Loucy (cell line): ENCODE results near the gene PUM1.

Source experiments
- H2AFZ ChIP-seq: fragments of 200-600 bp; sonication (generic); 2 replicates; pipeline ENCODE4 v1.6.0; 2016; ENCODE audit warnings: antibody characterized with exemption, mild to moderate bottlenecking, low read length, moderate library complexity
- H3F3A ChIP-seq: fragments of 200-600 bp; 2 replicates; pipeline ENCODE4 v1.6.0; 2016; ENCODE audit warnings: antibody characterized with exemption, low read depth, mild to moderate bottlenecking
- H3K27me3 ChIP-seq: fragments of 200-600 bp; sonication (generic); 2 replicates; pipeline ENCODE4 v1.6.1; 2014; ENCODE audit warnings: low read length, mild to moderate bottlenecking; ENCODE audit not compliant: insufficient read depth, poor library complexity, severe bottlenecking
- H3K36me3 ChIP-seq: fragments of 200-600 bp; sonication (generic); 2 replicates; pipeline ENCODE4 v1.6.1; 2016; ENCODE audit warnings: low read length; ENCODE audit not compliant: insufficient read depth
- H3K4me1 ChIP-seq: fragments of 200-600 bp; sonication (generic); 2 replicates; pipeline ENCODE4 v1.5.1; 2014; ENCODE audit warnings: low read length, mild to moderate bottlenecking; ENCODE audit not compliant: insufficient read depth, poor library complexity, severe bottlenecking
- H3K4me2 ChIP-seq: fragments of 200-600 bp; sonication (generic); 2 replicates; pipeline ENCODE4 v1.6.0; 2014; ENCODE audit warnings: antibody characterized with exemption, low read length, low read depth, mild to moderate bottlenecking; ENCODE audit not compliant: poor library complexity, severe bottlenecking
- H3K4me3 ChIP-seq: fragments of 200-600 bp; sonication (generic); 2 replicates; pipeline ENCODE4 v1.5.1; 2014; ENCODE audit warnings: low read length, mild to moderate bottlenecking, mixed read lengths; ENCODE audit not compliant: poor library complexity, severe bottlenecking
- H3K79me2 ChIP-seq: fragments of 200-600 bp; sonication (generic); 2 replicates; pipeline ENCODE4 v1.6.1; 2014; ENCODE audit warnings: low read length; ENCODE audit not compliant: insufficient read depth
- H3K9ac ChIP-seq: fragments of 200-600 bp; sonication (generic); 2 replicates; pipeline ENCODE4 v1.6.0; 2014; ENCODE audit warnings: mild to moderate bottlenecking, low read depth, low read length, moderate library complexity; ENCODE audit not compliant: poor library complexity, severe bottlenecking
- H3K9me2 ChIP-seq: fragments of 200-600 bp; sonication (generic); replicated peaks from 2 replicates; pipeline ENCODE4 v1.6.1; 2016; ENCODE audit warnings: low read depth, low read length, mixed read lengths
- H3K9me3 ChIP-seq: fragments of 200-600 bp; sonication (generic); 2 replicates; pipeline ENCODE4 v1.6.1; 2014; ENCODE audit warnings: mild to moderate bottlenecking, antibody characterized with exemption, low read length, low read depth; ENCODE audit not compliant: insufficient read depth
- H4K20me1 ChIP-seq: fragments of 200-600 bp; sonication (generic); 2 replicates; pipeline ENCODE4 v1.6.0; 2014; ENCODE audit warnings: antibody characterized with exemption, low read length, mild to moderate bottlenecking; ENCODE audit not compliant: insufficient read depth, poor library complexity, severe bottlenecking
- EZH2phosphoT487 ChIP-seq: fragments of 200-600 bp; IDR thresholded peaks from 2 replicates; pipeline ENCODE4 v1.6.1; 2018; ENCODE audit warnings: antibody characterized with exemption, mild to moderate bottlenecking, moderate library complexity, borderline replicate concordance
- TF ChIP-seq, protein P1 (sequence below): fragments of 200-600 bp; sonication (generic); conservative IDR thresholded peaks from 2 replicates; pipeline ENCODE4 v1.5.1; 2014; ENCODE audit warnings: mild to moderate bottlenecking, antibody characterized with exemption, low read length

The PUM1 gene

GRCh38 chr1:31111290-31111951 lies 45.9 kb upstream of the PUM1 start:
- TF ChIP-seq, protein P1, sequence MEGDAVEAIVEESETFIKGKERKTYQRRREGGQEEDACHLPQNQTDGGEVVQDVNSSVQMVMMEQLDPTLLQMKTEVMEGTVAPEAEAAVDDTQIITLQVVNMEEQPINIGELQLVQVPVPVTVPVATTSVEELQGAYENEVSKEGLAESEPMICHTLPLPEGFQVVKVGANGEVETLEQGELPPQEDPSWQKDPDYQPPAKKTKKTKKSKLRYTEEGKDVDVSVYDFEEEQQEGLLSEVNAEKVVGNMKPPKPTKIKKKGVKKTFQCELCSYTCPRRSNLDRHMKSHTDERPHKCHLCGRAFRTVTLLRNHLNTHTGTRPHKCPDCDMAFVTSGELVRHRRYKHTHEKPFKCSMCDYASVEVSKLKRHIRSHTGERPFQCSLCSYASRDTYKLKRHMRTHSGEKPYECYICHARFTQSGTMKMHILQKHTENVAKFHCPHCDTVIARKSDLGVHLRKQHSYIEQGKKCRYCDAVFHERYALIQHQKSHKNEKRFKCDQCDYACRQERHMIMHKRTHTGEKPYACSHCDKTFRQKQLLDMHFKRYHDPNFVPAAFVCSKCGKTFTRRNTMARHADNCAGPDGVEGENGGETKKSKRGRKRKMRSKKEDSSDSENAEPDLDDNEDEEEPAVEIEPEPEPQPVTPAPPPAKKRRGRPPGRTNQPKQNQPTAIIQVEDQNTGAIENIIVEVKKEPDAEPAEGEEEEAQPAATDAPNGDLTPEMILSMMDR = no peak
- no peak for TF ChIP-seq EZH2phosphoT487
- Histone ChIP-seq H3K9me2 (no peaks in the 10 kb centered on the region), H3K9me3 (no peaks in the 10 kb centered on the region), H3K4me3 (no peak overlapping the region), H3F3A (no peaks in the 10 kb centered on the region), H3K36me3 (no peaks in the 10 kb centered on the region), H3K79me2 (no peaks in the 10 kb centered on the region), H3K9ac (no peak overlapping the region), H3K27me3 (no peaks in the 10 kb centered on the region), H2AFZ (no peak overlapping the region), H3K4me1 (no peaks in the 10 kb centered on the region), H3K4me2 (no peak overlapping the region), H4K20me1 (no peaks in the 10 kb centered on the region)

DNA sequence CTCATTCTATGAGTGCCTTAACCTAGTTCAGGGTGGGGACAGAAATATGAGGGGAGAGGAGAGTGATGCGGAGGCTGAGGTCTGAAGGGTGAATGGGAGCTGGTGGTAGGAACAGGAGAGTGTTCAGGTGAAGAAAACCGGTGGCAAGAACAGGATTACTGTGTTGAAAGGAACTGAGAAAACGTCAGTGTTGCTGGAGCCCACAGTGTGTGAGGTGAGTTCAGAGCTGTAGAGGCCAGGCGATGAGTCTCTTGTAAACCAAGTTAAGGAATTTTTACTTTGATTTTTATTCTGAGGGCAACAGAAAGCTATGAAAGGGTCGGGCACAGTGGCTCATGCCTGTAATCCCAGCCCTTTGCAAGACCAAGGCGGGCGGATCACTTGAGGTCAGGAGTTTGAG lies 45.3 kb upstream of the PUM1 start:
- Histone ChIP-seq H3K9me2 (no peaks in the 10 kb centered on the region), H3K27me3 (no peaks in the 10 kb centered on the region), H3K9me3 (no peaks in the 10 kb centered on the region), H3K4me3 (no peak overlapping the region), H3K4me1 (no peaks in the 10 kb centered on the region), H4K20me1 (no peaks in the 10 kb centered on the region), H3F3A (no peaks in the 10 kb centered on the region), H3K9ac (no peak overlapping the region), H3K79me2 (no peaks in the 10 kb centered on the region), H3K4me2 (no peak overlapping the region), H3K36me3 (no peaks in the 10 kb centered on the region), H2AFZ (no peak overlapping the region)
- no peak for TF ChIP-seq EZH2phosphoT487
- TF ChIP-seq, protein P1 = no peak

DNA sequence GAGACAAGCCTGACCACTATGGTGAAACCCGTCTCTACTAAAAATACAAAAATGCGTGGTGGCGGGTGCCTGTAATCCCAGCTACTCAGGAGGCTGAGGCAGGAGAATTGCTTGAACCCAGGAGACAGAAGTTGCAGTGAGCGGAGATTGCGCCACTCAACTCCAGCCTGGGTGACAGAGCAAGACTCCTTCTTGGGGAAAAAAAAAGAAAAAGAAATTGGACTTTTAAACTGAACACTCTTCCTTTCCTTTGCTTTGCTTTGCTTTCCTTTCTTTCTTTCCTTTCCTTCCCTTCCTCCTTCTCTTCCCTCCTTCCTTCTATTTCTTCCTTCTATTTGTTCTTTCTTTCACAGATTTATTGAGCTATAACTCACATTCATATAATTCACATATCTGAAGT lies 43.3 kb upstream of the PUM1 start:
- H3K36me3 ChIP-seq = no peaks in the 10 kb centered on the region
- H4K20me1 ChIP-seq = no peaks in the 10 kb centered on the region
- H3K4me1 ChIP-seq = no peaks in the 10 kb centered on the region
- TF ChIP-seq EZH2phosphoT487 = no peak
- TF ChIP-seq, protein P1 = no peak
- H3K27me3 ChIP-seq = no peaks in the 10 kb centered on the region
- H3K9me3 ChIP-seq = no peaks in the 10 kb centered on the region
- no peak overlapping the region for H3K9ac ChIP-seq
- no peaks in the 10 kb centered on the region for H3F3A ChIP-seq
- no peaks in the 10 kb centered on the region for H3K79me2 ChIP-seq
- no peaks in the 10 kb centered on the region for H3K9me2 ChIP-seq
- no peak overlapping the region for H2AFZ ChIP-seq
- no peak overlapping the region for H3K4me3 ChIP-seq
- H3K4me2 ChIP-seq = no peak overlapping the region
